HG03175 (cell line): ENCODE results near the gene DDX28.
A peak's percentile ranks its signal among the peaks of the same experiment; 100 is the strongest.

Experiments used
- ATAC-seq: cut with Tn5 transposase; IDR thresholded peaks from one replicate; pipeline ENCODE4 v1.9.1; 2021; ENCODE audit warnings: mild to moderate bottlenecking, moderate library complexity; ENCODE audit not compliant: unreplicated experiment

The DDX28 gene, protein sequence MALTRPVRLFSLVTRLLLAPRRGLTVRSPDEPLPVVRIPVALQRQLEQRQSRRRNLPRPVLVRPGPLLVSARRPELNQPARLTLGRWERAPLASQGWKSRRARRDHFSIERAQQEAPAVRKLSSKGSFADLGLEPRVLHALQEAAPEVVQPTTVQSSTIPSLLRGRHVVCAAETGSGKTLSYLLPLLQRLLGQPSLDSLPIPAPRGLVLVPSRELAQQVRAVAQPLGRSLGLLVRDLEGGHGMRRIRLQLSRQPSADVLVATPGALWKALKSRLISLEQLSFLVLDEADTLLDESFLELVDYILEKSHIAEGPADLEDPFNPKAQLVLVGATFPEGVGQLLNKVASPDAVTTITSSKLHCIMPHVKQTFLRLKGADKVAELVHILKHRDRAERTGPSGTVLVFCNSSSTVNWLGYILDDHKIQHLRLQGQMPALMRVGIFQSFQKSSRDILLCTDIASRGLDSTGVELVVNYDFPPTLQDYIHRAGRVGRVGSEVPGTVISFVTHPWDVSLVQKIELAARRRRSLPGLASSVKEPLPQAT

DNA sequence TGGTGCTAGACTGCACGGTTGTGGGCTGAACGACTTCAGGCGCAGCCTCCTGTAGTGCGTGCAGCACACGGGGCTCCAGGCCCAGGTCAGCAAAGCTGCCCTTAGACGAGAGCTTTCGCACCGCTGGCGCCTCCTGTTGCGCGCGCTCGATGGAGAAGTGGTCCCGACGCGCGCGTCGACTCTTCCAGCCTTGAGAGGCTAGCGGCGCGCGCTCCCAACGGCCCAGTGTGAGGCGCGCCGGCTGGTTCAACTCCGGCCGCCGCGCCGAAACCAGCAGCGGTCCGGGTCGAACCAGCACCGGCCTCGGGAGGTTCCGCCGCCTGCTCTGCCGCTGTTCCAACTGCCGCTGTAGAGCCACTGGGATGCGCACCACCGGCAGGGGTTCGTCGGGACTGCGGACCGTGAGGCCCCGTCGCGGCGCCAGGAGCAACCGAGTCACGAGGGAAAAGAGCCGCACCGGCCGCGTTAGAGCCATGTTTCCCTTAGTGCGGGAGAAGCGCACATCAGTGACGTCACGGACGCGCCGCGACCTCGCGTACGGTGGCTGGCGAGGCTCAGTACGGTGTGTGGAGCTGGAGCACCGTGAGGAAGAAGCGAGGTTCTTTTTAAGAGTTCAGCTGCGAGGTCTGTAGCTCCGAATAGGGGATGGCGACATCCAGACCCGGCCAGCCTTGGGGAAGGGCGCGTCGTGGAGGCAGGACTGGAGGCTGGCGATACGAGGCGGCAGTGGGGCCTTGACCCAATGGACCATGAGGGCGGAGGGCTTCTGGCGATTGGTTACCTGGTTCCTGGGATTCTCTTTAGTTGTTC lies at the start of gene DDX28, which contains the start of gene DUS2:
DDX28 (minus strand) TSS at position 505 of the 810 bp plus-strand sequence; CDS start at position 475, 30 bp downstream.
DUS2 (plus strand) TSS at position 557 of the 810 bp plus-strand sequence. CDS start 14,740 bp downstream, outside the sequence.
- peak; percentile 87 for ATAC-seq

DNA sequence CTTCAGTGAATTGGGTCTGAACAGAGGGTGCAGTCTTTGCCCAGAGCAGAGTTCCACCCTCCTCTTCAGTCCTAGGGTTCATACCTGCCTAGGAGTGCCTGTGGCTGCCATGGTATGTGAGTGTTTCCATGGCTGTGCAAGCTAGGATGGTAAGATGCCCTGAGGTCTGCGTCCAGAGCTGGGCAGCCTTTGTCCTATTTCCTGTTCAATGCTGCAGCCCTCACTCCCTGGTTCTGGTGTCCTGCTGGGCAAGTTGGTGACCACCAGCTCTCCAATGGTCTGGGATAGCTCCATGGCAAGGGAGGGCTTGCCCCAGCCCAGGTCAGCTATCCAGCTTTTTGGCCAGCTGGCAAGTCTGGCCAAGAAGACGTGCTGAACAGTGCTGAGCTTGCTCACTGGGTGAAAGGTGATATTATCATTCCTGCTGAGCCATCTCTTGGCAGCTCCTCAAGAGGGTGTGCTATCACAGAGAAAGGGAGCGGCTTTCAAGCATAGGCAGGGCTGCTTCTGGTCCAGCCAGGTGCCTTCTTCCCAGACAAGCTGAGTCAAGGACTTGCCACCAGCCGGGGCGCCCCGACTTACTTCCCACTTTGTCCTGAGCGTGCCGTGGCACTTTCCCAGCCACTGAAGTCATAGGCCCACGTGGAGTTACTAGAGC lies 49.1 kb upstream of the DDX28 start:
- ATAC-seq: no peak

- no peak for ATAC-seq
These were observed 48.5 kb upstream of the DDX28 start for GRCh38 chr16:68071518-68071901.

DNA sequence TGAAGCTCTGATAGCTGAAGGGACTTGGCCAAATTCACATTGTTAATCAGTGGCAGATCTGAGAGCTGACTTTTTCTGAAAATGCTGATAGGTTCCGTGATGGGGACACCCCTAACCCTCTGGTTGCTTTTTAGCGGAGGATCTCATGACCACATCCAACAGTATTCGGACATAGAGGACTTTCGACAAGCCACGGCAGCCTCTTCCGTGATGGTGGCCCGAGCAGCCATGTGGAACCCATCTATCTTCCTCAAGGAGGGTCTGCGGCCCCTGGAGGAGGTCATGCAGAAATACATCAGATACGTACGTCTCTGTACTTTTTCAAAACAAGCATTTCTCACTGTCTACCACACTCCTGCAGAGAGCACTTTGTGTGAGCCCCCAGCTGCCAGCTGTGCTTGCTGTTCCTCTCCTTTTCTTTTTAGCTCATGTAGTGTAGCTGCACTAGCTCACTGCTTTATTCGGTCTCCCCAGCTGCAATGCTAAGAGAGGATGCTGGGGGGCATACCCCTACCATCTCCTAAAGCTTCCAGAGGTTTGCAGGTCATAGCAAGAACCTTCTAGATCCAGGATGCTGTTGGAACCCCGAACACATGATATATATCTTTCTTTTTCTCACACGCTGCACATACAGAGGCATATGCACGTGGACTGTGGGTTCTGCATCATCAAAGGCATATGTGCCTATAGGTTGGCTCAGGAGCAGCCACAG lies 47.9 kb upstream of the DDX28 start:
- ATAC-seq: no peak

GRCh38 chr16:68070249-68070730 lies 47.3 kb upstream of the DDX28 start:
- no peak for ATAC-seq

- ATAC-seq: no peak
These were observed 46.6 kb upstream of the DDX28 start for GRCh38 chr16:68069511-68070248.

- ATAC-seq: no peak
These were observed 45.9 kb upstream of the DDX28 start for GRCh38 chr16:68068926-68069325.

DNA sequence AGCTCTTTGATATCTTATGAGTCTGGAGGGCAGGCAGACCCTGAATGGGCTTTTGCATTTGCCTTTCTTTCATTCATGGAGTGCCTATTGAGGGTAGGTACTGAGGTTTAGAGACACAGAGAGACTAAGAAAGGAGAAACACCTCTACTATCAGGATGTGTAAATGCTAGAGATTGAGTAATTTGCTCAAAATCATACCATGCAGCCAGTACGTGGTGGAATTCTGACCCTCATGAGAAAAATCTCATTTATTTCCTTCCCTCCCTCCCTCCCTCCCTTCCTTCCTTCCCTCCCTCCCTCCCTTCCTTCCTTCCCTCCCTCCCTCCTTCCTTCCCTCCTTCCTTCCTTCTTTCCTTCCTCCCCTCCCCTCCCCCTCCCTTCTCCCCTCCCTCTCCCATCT lies 43.7 kb upstream of the DDX28 start:
- ATAC-seq: no peak

- ATAC-seq: no peak
These were observed 42.8 kb upstream of the DDX28 start for GRCh38 chr16:68065716-68066305.

DNA sequence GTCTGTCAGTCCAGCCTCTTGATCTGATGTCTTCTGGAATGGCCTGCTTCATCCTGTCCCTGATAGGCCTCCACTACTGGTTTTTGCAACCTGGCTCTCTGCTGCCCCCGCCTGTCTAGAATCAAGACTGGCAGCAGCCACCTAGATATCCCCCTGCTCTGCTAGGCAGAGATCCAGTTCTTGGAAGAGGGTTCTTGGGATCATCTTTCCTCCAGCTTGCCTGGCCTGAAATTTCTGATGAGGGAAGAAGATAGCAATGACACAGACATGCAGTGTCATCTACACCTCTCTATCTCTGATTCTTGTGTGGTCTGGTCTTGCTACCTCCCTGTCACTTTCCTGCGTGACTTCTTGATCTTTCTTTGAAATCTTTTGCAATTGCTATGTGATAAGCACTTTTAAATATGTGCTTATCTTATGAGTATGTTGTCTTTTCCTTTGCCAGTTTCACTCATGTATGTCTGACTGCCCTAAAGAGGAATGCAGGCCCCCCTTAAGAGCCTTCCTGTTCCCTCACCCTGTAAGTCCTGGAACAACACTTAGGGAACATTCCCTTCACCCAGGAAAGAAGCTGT lies 41.8 kb upstream of the DDX28 start:
- peak; percentile 47 for ATAC-seq

DNA sequence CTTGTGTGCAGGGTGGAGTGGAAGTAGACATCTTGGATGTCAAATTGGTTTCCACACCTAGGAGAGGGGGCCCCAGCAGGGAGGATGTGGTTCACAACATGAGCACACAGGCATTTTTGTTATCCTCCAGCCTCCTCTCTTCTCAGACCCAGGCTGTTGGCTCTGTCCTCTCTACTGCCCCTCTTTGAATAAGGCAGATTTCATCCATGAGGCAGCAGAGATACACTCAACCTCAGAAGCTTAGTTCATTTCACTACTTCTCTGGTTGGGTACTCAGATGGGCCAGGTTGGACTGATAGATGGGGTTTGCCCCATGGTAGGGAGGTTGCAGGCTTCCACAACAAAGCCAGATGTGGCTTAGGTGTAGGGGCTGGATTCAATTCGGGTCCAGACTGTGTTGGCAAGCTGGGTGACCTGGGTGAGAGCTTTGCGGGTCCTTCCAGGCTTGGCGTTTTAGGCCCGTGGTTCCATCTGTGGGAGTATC lies 39.9 kb upstream of the DDX28 start:
- ATAC-seq: no peak

GRCh38 chr16:68061396-68061795 lies 38.4 kb upstream of the DDX28 start:
- ATAC-seq: no peak

DNA sequence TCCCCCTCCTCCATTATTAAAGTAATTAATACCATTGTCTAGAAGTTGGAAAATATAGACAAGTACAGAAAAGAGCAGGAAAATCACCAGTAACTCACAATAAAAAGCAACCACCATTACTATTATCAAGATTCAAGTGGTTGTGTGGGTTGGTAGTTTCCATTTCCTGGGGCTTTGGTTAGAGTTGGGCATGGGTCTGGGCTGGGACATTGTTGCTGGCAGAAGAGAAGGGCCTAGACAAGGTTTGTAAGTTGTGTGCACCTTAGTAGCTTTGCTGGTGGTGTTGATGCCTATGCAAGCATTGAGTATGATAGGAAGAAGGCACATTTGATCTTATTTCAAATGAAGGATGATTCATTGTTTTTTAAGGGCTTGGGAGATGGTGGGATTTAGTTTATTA lies 36.8 kb upstream of the DDX28 start:
- ATAC-seq: no peak

DNA sequence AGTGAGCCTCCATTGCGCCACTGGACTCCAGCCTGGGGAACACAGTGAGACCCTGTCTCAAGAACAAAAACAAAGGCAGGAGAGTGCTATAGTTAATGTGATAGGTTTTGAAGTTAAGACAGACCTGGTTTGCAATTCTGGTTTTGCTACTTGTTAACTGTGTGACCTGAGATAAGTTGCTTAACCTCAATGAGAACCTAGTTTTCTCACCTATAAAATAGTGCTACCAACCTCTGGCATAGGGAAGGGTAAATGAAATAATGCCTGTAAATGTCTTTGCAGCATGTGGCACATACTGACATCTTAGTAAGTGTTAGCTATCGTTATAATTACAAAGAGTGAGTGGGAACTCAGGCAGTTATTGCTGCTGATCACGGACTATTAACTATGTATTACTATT lies 32.4 kb upstream of the DDX28 start:
- no peak for ATAC-seq

- ATAC-seq: no peak
These were observed 26.4 kb upstream of the DDX28 start for GRCh38 chr16:68049449-68049848.

DNA sequence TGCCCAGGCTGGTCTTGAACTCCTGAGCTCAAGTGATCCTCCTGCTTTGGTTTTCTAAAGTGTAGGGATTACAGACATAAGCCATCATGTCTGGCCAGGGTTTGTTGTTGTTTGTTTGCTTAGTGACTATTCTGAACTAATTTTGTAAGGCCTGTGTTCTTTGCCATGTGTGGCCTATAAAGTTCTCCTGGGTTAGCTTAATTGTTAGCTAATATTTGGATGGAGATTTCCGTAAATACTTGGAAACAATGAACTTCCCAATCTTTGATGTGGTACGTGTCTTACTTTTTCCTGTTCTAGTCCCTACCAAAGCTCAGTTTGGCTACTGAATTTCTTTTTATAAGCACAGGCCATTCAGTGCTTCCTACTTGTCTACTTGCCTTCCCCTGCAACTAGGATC lies 25.0 kb upstream of the DDX28 start:
- no peak for ATAC-seq

- ATAC-seq: no peak
These were observed 23.1 kb upstream of the DDX28 start for GRCh38 chr16:68046106-68046505.

DNA sequence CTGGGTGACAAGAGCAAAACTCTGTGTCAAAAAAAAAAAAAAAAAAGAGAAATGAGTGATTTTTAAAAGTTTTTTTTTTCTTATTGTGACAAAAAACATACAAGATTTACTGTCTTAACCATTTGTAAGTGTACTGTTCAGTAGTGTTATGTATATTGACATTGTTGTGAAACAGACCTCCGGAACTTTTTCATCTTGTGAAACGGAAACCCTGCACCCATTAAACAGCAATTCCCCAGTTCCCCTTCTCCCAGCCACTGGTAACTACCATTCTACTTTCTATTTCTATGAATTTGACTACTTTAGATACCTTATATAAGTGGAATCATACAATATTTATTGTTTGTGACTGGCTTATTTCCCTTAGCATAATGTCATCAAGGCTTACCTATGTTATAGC lies 18.8 kb upstream of the DDX28 start:
- no peak for ATAC-seq
